IPS-NIHi7 (cell line): Measurements from ENCODE around the gene VEGFC.

ENCODE experiments used
- DNase-seq: peaks from one replicate; pipeline ENCODE4 v3.0.0; 2012; ENCODE audit warnings: mixed read lengths; ENCODE audit errors: extremely low spot score

VEGFC gene

DNA sequence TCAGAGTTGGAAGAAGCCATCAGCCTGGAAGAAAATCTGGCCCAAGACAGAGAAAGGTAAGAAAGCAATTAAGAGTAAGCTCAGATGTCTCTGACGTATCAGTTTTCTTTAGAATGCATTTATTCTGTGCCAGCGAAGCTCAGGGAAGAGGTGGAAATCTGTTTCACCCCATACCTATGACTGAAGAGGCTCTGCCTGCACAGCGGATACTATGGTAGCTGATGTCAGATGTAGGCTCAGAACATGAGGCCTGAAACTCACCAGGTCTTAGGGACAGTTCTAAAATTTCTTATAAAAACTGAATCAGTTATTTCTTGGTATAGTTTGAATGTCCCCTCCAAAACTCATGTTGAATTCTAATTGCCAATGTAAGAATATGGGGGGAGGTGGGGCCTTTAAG lies 30.9 kb downstream of the VEGFC start:
- no peak for DNase-seq

DNA sequence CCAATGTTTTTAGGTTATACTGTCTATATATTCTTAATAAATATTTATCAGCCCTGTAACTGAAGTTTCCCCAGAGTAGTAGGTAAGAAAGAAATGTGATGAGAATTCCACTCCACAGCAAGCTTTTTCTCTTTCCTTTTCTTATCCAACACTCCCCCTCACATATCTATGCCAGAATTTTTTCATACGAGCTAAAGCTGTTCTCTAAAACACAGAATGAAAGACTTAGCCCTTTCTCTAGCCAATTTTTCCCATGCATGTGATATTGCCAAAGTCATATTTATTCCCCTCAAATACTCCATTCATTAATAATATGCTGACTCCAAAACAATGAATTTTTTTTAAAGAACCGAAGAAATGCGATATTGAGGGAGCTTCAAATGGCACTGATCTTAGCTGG lies 32.3 kb downstream of the VEGFC start:
- no peak for DNase-seq

DNA sequence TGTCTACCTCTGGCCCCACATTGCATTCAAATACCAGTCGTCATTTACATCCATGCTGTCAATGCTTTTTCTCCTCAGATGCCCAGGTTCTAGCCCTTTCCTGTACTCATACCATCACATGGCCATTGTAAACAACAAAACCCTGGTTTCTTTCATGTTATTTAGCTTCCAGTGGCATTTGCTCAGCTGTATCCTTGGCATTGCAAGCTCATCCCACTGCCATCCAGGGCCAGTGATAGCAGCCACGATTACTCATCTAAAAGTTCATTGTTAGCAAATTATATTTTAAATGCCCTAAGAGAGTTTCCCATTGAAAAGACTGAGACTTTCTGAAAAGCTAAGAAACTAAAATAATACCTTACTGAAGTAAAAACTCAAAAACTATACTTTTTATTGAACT lies 34.0 kb downstream of the VEGFC start:
- no peak for DNase-seq

DNA sequence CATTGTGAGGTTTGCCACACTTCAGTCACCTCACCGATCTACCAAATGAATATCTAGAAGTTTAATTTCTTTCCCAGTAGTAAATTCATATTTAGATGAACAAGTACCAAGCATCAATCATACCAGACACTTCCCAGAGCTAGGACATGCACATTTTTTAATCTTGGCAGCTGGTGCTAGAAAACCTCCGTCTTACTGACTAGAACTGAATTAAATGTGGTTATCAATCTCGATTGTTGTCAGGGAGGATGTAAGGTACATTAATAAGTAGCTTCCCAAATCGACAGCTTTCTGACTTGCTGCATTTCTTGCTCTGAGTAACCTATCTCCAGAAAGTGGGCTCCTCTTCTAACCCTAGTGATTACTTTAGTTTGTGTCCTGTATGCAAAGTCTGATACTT lies 34.4 kb downstream of the VEGFC start:
- no peak for DNase-seq

DNA sequence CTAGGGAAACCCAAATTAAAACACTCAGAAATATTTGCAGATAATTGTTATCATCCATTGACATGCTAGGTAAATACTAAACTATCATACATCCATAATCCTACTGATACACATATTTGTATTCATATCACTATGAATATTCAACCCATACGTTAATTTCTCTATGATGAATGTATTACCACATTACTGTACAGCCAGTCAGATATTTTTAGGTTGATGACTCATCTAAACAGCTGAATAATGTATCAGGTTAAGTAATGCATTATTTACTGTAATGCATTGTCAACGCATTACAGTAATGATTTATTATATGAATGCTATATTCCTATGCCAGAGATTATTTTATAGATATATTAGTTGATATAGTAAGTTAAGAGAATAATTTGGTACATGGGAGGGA lies 37.1 kb downstream of the VEGFC start:
- DNase-seq, result no peak

DNA sequence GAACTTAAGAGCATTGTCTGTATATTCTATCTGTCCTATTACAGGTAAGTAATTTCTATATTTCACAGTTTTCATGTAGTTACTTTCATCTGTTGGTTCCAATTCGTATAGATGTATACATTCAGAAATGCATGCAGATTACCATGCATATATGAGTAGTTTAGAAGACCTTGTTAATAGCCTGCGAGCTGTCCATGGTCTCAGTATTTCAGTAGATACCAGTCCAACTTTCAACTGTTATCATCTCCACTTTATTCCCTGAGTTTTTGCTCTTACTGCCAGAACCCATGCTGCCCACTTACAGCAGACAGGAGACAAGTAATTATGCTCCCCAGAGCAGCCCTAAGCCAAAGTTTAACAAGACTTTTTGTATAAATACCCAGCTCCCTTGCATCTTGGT lies 37.7 kb downstream of the VEGFC start:
- DNase-seq, result no peak

DNA sequence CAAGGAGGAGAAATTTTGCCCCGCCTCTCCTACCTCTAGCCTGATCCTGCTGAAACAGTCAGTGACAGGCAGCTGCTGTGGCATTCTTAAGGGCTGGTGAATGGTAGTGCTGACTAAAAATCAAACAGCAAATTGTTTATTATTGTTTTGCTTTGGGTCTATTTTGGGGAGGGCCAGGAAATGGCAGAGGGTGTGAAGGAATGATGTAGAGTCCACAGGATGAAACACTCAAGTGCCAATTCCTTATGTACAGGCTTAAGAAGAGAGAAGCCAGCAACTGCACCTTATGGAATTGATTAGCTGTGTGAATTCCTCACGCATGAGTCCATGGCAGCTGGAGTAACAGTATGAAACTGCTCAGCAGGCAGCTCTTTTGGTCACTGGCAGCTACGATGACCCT lies 39.7 kb downstream of the VEGFC start:
- no peak for DNase-seq

DNA sequence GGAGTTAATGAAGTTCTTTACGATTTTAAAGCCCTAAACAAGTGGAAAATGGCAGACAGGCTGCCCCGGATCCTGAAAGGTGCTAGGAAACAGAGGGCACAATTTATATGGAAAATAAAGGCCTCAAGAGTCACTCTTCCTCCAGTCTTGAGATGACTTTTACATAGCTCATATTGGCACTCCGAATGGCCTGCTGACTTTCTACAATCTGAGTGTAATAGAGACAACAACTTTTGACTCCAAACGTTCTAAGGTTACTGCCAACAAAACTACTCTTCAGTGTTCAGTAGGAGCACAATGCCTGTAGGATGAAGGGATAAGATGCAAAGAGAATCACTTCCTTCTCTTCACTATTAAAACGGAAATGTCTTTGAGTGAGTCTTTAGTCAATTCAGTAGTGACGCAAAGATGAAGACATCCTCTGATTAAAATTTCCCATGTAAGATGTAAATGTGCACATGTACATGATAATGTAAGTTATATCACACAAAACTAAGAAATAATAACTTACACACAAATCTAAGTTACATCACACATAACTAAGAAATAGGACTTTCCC lies 40.5 kb downstream of the VEGFC start:
- no peak for DNase-seq

DNA sequence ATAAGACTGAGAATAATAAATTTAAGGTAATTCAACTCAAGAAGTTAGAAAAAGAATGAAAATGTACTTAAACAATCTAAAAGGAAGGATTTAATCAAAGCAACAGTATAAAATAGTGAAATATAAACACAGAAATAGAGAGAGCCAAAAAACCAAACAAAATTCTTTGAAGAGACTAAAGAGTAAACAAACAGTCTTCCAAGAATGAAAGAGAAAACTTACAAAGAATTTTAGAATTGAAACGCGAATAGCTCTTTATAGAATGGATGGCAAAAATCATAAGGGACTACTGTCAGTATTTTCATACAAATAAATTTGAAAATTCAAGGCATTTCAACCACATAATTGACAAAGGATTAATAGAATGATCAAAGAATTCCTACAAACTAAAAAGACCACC lies 41.7 kb downstream of the VEGFC start:
- DNase-seq, result no peak

DNA sequence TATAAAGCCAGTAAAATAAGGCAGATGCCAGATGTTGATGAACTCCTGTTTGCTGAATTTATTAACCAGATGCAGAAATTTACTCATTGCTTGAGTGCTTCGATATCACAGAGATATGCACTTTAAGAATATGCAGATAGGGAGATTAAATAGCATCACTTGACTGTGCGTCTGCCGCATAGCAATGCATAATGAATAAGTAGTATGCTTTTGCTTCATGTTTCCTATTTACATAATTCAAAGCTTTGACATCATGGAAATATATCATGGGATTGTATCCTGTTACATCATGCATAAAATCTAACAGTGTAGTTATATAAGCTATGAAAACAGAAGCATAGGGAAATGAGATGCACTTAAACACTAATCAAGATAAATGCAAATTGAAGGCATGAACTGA lies 45.9 kb downstream of the VEGFC start:
- DNase-seq, result no peak

DNA sequence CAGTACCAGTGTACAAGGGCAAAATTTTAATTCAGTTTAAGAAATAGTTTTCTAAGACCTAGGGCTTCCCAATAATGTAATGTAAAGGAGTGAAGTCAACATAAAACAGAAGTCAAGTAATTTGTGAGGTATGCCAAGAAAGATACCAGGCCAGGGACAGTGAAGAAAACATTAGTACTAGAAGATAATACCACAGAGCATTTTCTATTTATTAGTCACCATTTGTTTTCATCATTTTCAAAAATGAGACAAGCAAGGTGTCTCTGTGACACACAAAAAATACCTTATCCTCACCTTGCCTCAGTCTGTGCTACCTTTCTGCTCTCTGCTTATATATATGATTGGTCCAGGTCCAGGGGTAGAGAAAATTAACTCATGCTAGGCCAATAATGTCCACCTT lies 46.8 kb downstream of the VEGFC start:
- no peak for DNase-seq

DNA sequence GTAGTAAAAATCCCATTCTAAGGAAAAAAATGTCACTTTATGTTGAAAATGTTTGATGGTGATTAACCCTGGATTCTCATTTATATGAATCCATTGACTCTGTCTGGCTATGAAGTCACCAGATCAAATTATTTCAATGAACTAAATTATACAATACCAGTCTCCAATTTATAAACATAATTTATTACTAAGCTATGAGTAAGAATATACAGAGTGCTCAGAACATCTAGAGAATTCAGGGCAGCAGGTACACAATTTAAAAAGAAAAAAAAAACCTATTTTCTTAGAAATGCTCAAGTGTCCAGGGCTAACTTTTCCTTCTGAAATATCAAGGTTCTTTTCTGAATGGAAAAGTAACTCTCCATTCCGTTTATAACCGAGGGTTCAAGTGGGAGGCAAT lies 48.6 kb downstream of the VEGFC start:
- DNase-seq, result no peak

DNA sequence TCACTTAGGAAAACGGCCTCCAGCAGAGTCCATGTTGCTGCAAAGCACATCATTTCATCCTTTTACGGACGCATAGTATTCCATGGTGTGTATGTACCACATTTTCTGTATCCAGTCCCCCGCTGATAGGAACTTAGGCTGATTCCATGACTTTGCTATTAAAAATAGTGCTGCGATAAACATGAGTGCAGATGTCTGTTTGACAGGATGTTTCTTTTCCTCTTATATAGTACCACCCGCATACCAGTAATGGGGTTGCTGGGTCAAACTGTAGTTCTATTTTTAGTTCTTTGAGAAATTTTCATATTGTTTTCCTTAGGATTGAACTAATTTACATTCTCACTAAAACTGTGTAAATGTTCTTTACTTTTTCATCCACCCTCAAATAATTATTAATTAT lies 50.5 kb downstream of the VEGFC start:
- no peak for DNase-seq

DNA sequence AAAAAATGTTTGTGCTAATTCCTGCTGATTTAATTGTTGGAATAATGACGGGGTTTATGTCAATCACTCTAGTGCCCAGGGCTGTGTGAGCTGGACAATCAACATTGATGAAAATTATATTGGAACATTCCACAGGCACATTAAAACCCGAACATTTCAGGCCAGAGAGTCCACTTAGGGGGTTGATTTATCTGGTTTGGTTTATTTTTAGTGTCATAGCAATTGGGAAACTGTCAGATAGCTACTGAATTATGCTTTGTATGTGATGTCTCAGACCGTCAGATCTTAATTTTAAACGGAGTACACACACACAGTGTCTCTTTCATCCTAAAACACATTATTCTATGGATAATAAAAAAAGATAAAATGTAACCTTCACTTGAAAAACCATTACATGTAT lies 51.5 kb downstream of the VEGFC start:
- DNase-seq, result no peak

DNA sequence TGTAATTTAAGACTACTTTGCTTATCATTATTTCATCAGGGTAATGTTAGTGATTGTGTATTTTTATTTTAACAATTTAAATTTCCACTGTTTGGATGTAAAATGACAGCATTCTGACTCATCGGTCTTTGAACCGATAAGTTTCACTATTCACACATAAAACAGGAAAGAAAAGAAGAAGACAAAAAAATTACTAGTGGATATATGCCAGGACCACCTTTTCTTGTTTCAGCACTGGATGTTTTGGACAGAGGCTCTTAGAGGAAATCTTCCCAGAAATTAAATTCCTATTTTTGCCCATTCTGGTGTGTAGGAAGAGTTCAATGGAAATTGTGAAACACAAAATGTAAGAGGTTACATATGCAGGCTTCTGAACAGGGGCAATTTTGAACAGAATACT lies 57.4 kb downstream of the VEGFC start:
- DNase-seq, result no peak

DNA sequence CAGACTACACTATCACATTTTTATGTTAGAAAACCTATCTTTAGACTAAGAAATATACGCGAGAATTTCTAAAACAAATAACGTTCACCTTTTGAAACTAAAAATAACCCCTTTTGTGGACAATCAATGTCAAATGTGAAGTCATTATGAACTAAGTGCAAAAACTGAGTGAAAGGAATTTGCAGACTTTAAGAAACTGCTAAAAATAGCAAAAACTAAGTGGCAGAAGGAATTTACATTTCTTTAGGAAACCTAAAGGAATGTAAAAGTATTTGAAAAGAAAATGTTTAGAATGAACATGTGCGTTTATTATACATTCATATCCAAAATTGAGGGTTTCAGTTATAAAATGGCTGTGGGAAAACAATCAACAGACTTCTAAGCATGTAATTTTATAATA lies 58.3 kb downstream of the VEGFC start:
- DNase-seq, result no peak

DNA sequence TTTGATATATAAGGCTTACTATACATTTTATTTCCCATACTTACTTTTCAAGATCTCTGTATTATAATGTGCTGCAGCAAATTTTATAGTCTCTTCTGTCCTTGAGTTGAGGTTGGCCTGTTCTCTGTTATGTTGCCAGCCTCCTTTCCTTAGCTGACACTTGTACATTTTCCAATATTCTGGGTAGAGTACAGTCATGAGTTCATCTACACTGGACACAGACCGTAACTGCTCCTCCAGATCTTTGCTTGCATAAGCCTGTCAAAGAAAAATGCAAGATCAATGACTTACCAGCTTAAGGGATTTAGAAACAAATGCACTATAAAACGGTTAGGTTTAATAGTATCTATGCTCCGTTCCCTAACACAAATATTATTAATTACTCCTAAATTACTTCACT lies 63.2 kb downstream of the VEGFC start:
- DNase-seq, result no peak

DNA sequence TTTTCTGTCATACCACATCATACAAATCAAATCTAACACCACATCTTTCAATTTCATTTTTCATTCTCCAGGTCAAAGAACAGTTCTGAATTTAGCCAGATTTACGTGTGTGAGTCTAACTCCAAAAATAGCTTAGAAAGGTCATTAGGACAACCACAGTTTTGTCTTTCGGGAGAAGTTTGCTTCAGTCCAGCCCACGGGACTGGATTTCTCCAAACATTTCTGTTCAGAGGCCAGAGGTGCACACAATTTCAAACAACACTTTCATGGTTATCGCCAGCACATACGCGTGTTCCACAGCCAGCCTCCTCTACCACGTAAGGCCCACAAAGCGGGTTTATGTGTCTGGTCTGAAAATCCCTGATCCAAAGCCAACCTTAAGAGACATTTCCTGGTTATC lies 65.9 kb downstream of the VEGFC start:
- no peak for DNase-seq

DNA sequence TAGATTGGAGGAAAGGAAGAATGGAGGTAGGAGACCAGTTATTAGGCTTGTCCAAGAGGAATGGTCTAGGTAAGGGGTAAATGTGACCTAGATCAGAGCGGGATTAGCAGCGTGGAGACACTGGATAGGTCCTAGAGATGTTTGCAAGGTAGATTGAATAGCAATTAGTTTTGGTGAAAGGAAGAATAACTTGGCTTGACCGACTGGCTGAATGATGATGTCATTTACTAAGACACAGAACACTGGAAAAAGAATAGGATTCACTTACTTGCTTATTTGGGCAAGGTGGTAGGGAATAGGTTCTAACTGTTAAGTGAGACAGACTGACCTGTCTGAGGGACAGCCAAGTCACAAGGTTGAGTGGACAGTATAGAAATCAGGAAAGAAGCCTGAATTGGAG lies 71.3 kb downstream of the VEGFC start:
- DNase-seq, result no peak

DNA sequence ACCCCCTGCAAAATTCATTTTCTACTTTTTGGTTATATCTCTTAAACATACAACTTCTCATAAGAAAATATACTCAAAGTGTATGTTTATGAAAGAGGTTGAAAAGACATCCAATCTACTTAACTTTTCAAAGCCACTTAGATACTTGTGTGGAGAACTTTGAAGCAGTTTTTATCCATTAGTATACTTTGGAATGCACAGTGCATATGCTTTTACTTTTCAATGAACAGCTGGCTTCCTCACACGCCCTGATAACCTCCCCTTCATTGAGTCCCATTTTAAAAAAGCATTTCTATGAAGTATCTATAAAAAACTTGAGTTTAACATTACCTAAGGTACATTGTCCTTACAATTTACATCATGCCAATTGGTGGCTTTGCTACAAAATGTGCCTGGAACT lies 73.8 kb downstream of the VEGFC start:
- DNase-seq, result no peak

DNA sequence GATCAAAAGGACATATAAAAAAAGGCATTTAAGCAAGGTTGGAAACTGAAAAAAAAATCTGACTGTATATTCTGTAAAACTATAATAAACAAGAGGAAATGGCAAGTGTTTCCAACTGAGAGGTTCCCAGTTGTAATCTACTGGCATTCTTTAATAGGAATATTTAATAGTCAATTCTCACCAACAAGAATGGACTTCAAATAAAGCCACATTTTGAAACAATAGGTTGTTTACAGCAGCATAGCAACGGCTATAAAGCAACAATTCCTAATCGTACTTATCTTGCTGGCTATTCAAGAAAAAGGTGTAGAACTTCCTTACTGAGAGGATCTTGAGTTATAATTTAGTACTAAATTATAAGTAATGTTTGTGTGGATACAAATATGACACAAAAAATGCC lies 75.5 kb downstream of the VEGFC start:
- no peak for DNase-seq

DNA sequence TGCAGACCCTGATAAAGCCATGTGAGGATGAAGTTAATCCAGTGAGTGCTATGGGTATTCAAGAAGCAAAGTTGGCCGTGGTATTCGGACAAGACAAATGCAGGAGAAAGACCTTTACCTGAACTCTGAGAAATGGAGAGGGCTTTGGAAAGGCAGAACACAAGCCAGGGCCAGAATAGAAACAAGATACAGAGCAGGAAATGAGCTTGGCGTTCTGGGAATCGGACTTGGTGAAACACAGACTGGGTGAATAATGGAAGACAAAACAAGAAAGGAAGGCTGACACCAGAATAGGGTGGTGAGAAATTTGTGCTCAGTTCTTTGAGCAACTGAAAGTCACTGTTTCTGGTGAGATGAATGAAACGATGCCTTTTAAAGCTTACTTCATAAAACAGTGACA lies 83.3 kb downstream of the VEGFC start:
- DNase-seq, result no peak

DNA sequence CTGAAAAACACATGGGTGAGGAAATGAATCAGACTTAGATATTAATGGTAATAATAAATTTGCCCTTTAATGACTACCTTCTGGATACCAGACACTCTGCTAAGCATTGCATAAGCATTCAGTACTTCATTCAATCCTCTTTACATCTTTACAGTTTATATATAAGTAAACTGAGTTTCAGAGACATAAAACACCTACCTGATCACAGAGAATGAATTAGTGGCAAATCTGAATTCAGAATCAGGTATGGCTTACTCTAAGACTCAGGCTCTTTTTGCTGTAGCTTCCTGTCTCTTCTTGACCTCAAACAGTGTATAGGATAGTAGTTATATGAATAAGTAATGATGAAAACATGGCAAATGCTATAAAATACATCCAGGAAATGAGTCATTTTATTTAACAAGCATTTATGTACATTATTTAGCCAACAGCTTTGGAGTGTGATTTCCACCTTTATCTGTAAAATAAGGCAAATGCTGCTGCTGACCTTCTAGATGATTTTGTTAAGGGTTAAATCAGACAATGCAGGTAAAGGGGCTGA lies 83.9 kb downstream of the VEGFC start:
- DNase-seq, result no peak

DNA sequence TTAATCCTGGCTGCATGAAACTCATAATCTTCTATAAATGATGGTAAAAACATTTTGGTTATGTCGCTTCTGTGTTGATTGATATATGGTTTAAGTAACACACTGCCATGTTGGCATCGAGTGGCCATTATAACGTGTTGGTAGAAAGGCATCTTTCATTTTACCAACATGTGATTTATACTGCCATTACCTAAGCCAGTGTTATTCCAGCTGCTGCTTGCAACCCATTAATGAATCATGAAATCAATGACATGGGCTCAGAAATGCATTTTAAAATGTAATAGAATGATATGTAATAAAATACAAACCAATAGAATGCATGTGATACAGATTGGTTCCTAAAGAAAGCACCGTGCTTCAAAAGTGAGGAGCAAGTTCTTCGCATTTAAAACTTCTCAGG lies 102.0 kb downstream of the VEGFC start:
- no peak for DNase-seq
